DMS153 treated with DMSO at 0.1 percent for 48 hours (cell line): ENCODE measurements around the gene TMEM200B.
"Not testable (repeated sequence)": the region's sequence is repeated elsewhere in the genome, so short reads cannot be mapped to it uniquely, and the experiment has no call there.

Source experiments
- DNase-seq: peaks from one replicate; lab custom pipeline; 2025; ENCODE audit not compliant: unreplicated experiment; lab: John Stamatoyannopoulos, UW

The TMEM200B gene

DNA sequence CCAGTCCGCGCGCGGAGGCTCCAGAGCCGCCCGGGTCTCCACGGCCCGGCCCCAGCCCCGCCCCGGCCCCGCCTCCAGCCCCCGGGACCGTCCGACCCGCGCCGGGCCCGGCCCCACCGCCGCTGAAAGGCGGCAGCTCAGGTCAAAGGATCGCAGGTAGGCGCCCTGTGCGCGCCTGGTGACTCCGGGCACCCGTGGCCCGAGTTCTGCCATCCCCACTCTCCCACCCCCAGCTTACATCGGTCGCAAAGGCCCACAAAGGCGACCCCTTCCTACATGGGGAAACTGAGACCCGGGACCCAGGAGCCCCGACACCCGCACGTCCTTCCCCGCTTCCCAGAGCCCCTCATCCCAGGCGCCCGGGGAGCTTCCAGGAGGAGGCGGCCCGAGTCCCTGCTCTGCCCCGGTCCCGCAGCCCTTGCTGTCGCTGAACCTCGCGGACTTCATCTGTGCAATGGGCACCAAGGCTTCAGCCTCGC, at the start of gene TMEM200B:
TMEM200B (minus strand) TSS at position 17 of the 479 bp plus-strand sequence. CDS start 2,075 bp downstream, outside the sequence.
- DNase-seq, result no peak

DNA sequence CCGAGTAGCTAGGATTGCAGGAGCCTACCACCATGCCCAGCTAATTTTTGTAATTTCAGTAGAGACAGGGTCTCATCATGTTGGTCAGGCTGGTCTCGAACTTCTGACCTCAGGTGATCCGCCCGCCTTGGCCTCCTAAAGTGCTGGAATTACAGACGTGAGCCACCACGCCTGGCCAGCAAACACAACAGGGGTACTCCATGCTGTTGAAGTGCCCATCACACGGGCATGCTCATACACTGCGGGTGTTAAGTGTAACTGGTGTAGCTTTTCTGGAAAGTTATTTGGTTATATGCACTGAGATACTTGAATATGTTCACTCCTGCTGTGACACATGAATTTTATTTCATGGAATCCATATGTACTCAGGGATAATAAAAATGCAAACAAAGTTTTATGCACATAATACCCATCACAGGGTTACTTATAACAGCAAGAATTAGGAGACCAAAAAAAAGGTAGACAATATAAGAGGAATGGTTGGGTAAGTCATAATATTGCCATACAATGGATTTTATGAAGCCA, 48.8 kb upstream of the TMEM200B start:
- no peak for DNase-seq

GRCh38 chr1:29171521-29171920, 47.8 kb upstream of the TMEM200B start:
- DNase-seq, result no peak

DNA sequence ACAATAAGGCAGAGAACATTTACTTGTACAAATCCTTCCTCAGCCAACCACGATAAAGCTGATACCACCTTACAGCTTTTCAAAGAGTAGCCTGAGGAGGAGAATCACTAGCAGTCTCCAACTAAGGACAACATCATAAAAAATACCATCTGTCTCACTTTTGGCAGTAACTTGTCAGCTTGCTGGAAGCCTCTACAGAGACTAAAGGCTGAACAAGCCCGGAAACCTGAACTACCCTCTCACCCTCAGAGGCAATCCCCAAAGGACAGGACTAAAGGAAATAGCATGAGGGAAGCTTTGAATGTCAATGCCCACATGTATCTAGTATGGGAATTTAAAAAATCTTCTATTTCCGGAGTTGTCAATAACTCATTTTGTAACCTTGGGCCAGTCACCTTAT, 47.4 kb upstream of the TMEM200B start:
- no peak for DNase-seq

GRCh38 chr1:29169976-29170375, 46.3 kb upstream of the TMEM200B start:
- no peak for DNase-seq

- no peak for DNase-seq
Measured at GRCh38 chr1:29167904-29168303, 44.2 kb upstream of the TMEM200B start.

GRCh38 chr1:29166291-29166878, 42.7 kb upstream of the TMEM200B start:
- DNase-seq, result no peak

DNA sequence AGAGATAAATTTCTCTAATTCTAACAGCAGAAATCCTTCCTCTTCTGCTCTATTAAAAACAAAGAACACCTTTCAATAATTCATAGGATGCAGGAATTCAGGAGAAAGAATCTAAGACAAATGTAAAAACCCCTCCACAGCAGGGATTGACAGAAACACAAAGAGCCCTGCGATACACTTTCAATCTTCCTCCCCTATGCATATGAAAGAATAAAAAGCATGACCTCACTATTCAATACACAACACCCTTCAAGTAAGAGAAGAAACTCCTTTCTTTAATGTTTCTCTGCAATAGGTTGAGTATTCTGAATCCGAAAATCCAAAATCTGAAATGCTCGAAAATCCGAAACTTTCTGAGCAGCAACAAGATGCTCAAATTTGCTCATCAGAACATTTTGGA, 40.9 kb upstream of the TMEM200B start:
- DNase-seq, result no peak

- DNase-seq, result no peak
Measured at GRCh38 chr1:29162476-29163138, 38.9 kb upstream of the TMEM200B start.

GRCh38 chr1:29162025-29162424, 38.3 kb upstream of the TMEM200B start:
- no peak for DNase-seq

DNA sequence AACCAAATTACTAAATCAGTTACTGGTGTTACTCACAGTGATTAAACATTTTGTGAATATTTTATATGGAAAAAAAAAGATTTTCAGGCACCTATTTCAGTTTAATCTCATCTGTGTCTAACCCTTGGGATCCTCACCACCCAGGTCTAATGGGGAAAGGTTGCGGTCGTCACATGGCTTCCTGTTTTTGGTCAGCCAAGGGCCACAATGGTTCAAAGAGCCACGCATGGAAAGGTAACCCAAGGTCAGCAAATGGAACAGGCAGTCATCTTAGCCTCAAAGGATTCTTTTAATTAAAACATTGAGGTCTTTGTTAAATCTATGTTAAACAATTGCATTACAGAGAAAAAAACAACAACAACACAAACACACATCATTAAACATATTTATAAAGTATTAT, 36.1 kb upstream of the TMEM200B start:
- no peak for DNase-seq

DNA sequence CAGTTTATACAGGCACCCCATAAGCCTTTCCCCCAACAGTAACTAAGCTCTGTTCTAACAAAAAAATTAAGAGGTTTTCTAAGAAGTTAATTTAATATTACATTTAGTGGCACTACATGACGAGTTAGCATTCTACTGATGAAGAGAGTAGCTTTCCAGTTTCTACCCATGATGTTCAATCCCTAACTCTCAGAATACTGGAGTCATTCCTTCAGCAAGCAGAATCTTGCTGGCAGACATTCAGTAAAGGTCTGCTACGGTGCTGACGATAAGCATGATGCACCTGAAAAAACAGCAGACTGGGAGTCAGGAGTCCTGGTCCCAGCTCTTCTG, 33.5 kb upstream of the TMEM200B start:
- DNase-seq, result no peak

GRCh38 chr1:29156543-29157268, 33.0 kb upstream of the TMEM200B start:
- no peak for DNase-seq

DNA sequence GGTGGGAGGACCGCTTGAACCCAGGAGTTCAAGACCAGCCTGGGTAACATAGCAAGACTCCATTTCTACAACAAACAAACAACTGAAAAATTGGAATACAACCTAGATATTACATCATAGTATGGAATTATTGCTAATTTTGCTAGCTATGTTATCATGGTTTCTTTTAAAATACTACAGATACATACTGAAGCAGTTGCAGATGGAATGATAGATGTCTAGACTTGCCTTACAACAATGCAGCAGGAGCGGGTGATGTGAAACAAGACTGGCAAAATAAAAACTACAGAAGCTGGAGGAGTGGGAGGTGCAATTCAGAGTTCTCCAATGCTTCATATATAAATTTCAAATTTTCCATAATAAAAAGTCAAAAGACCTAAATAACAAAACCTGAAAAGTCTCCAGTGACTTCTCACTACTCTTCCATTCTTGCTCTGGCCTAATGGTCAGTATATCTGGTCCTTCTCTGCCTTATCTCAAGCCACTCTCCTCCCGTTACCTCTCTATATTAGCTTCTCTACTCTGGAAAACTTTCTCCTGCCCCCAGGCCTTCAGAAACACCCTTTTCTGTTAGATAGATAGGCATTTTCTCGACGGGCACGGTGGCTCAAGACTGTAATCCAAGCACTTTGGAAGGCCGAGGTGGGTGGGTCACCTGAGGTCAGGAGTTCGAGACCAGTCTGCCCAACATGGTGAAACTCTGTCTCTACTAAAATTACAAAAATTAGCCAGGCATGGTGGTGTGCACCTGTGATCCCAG, 28.5 kb upstream of the TMEM200B start:
- no peak for DNase-seq

GRCh38 chr1:29150346-29150745, 26.6 kb upstream of the TMEM200B start:
- DNase-seq, result not testable (repeated sequence)

GRCh38 chr1:29148656-29149491, 25.2 kb upstream of the TMEM200B start:
- no peak for DNase-seq

GRCh38 chr1:29145739-29146437, 22.2 kb upstream of the TMEM200B start:
- DNase-seq, result no peak

- no peak for DNase-seq
Measured at GRCh38 chr1:29144178-29144577, 20.5 kb upstream of the TMEM200B start.

DNA sequence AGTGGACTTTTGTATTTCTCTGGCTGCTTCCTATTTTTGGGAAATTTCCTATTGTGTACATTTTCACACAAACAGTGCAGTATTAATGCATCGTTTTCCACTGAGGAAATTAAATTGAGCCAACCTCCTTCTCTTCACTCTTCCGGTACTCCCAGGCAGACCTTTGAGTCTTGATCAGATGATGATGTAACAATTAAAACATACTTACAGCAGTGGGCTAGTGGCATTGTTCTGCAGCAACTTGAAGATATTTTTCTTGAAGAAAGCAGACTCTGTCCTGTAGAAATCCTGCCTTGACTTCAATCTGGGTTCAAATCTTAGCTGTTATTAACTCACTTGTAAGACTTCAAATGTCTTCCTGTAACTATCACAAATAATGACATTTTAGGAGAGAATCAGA, 19.0 kb upstream of the TMEM200B start:
- no peak for DNase-seq

GRCh38 chr1:29136391-29136915, 12.8 kb upstream of the TMEM200B start:
- DNase-seq, result no peak
